ENCODE measurements around the gene BCL6B. TPM values are rescaled to one million over a fixed set of nuclear protein-coding genes. Genes with fewer than 3 reads are reported as not detected.

Gene BCL6B
- total and polyA plus RNA-seq, 2 experiments from 2014 or later: 3.3 to 4.5 TPM

DNA sequence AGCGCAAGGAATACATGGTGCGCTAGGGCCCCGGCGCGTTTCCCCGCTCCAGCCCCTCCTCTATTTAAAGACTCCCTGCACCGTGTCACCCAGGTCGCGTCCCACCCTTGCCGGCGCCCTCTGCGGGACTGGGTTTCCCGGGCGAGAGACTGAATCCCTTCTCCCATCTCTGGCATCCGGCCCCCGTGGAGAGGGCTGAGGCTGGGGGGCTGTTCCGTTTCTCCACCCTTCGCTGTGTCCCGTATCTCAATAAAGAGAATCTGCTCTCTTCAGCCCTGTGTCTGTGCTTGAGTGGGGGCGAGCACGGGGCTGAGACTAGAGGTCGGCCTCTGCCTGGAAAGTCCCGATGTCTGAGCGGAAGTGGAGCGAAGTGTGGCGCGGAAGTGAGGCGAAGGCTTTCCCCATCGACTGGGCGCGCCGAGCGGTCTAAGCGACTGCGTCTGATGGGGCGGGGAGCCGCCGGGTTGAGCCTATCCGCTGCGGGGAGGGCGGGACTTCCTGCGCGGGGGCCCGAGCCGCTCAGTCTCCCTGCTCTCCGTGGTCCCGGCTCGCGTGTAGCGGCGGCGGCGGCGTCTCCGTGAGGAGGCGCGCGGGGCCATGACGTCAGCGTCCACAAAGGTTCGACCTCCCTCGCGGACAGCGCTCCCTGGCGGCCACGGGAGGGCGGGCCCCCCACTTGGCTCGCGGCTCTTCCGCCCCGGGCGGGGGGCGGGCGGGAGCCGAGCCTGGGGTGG, 8.4 kb upstream of the BCL6B start (continued):
- no peak for TF ChIP-seq EZH2phosphoT487 (IDR thresholded peaks at IDR 0.05; ENCODE audit: unreplicated experiment)

- H3K27me3 ChIP-seq (ENCODE audit: insufficient read depth): peaks cover 10% of the 10 kb centered on the region
- H3K36me3 ChIP-seq (ENCODE audit: insufficient read depth): no peaks in the 10 kb centered on the region
- peaks cover 24% of the 10 kb centered on the region for H3K27me3 Mint-ChIP-seq (ENCODE audit: insufficient read depth, low read depth, poor library complexity)
- H3K4me3 ChIP-seq: peak overlapping the region; percentile 100
- H3K36me3 Mint-ChIP-seq (ENCODE audit: low read depth): peaks cover 17% of the 10 kb centered on the region
- no peak overlapping the region for H3K27ac ChIP-seq (ENCODE audit: low read depth)
- ATAC-seq: no peak
- peaks cover 11% of the 10 kb centered on the region; the same call in 1 of the 2 replicates for H3F3A ChIP-seq (replicated peaks; ENCODE audit: low read depth)
- peaks cover 48% of the 10 kb centered on the region for H3K4me1 Mint-ChIP-seq
- peak overlapping the region; percentile 78 for H3K27ac Mint-ChIP-seq
- H3K9me2 ChIP-seq (ENCODE audit: insufficient read depth): no peaks in the 10 kb centered on the region
- H3K4me2 ChIP-seq: peak overlapping the region; percentile 77
- peak overlapping the region; percentile 84 for H3K4me3 Mint-ChIP-seq
- peak; percentile 23 for DNase-seq (ENCODE audit: low spot score)
- peaks cover 34% of the 10 kb centered on the region for H3K4me1 ChIP-seq (ENCODE audit: insufficient read depth)
- no peaks in the 10 kb centered on the region; the same call in 2 of the 3 replicates for H3K9me3 Mint-ChIP-seq
- H3K79me2 ChIP-seq (replicated peaks; ENCODE audit: insufficient read depth): peaks cover 23% of the 10 kb centered on the region
- H4K20me1 ChIP-seq (replicated peaks; ENCODE audit: insufficient read depth): peaks cover 11% of the 10 kb centered on the region; the same call in 1 of the 2 replicates
- peak overlapping the region; percentile 88; the same call in 1 of the 2 replicates for H2AFZ ChIP-seq
- no peak for TF ChIP-seq ZNF462 (CRISPR knock-in tag; IDR thresholded peaks at IDR 0.05)
- TF ChIP-seq JUNB (IDR thresholded peaks at IDR 0.05; ENCODE audit: unreplicated experiment): no peak
- no peak for TF ChIP-seq ZNF331 (CRISPR knock-in tag; IDR thresholded peaks at IDR 0.05; ENCODE audit: low read depth)
- no peak for TF ChIP-seq CREB1 (CRISPR knock-in tag; IDR thresholded peaks at IDR 0.05; ENCODE audit: low read depth)
- no peak for TF ChIP-seq REST (IDR thresholded peaks at IDR 0.05; ENCODE audit: unreplicated experiment)
- TF ChIP-seq NANOG (IDR thresholded peaks at IDR 0.05; ENCODE audit: borderline replicate concordance): no peak
- no peak for TF ChIP-seq ZNF114 (CRISPR knock-in tag; IDR thresholded peaks at IDR 0.05)
- TF ChIP-seq CTCF (conservative IDR thresholded peaks at IDR 0.05; ENCODE audit: low read depth in 2 of 2): no peak
- no peak for TF ChIP-seq POLR2AphosphoS5 (IDR thresholded peaks at IDR 0.05; ENCODE audit: low read depth)
- TF ChIP-seq EZH2 (IDR thresholded peaks at IDR 0.05; ENCODE audit: low read depth, unreplicated experiment): no peak
Measured at GRCh38 chr17:7014995-7015958, 7.6 kb upstream of the BCL6B start.

Data from GM23338 (cell line).